NT2/D1 (cell line): Measurements from ENCODE around the gene TRABD2B.

Source experiments
- SUZ12 ChIP-seq: IDR thresholded peaks from 2 replicates; pipeline ENCODE4 v1.6.1; 2011; ENCODE audit not compliant: insufficient read length, insufficient read depth; ENCODE audit errors: extremely low read depth
- ZNF274 ChIP-seq: IDR thresholded peaks from 2 replicates; pipeline ENCODE4 v1.6.1; 2011; ENCODE audit warnings: mild to moderate bottlenecking, low read depth, low read length

- no peak for TF ChIP-seq SUZ12
- no peak for TF ChIP-seq ZNF274
Measured at GRCh38 chr1:47972864-47973432, 24.2 kb downstream of the TRABD2B start.
